ENCODE data around the gene LRRN4CL.
"Not testable (repeated sequence)": the region's sequence is repeated elsewhere in the genome, so short reads cannot be mapped to it uniquely, and the experiment has no call there.

Gene LRRN4CL

GRCh38 chr11:62676698-62677097 is 12.6 kb downstream of the LRRN4CL start:
- DNase-seq (ENCODE audit: low read depth in 2 of 2): no peak

- not testable (repeated sequence) for DNase-seq (ENCODE audit: low read depth in 2 of 2)
These were observed 13.9 kb downstream of the LRRN4CL start for GRCh38 chr11:62675415-62675814.

- no peak for DNase-seq (ENCODE audit: low read depth in 2 of 2)
These were observed 16.2 kb downstream of the LRRN4CL start for GRCh38 chr11:62673196-62673525.

GRCh38 chr11:62671608-62672389 is 17.5 kb downstream of the LRRN4CL start, which contains the start of the genes LBHD1 and UQCC3:
TSS of gene LBHD1 (minus strand) at chr11:62672267. CDS start at chr11:62670031, 2,236 bp downstream.
TSS of gene UQCC3 (plus strand) at chr11:62671673. CDS start at chr11:62671746, 73 bp downstream.
- peak; percentile 59 to 80 for DNase-seq (ENCODE audit: low read depth in 2 of 2)

- DNase-seq (ENCODE audit: low read depth in 2 of 2): no peak
These were observed 18.1 kb downstream of the LRRN4CL start for GRCh38 chr11:62671236-62671607.

- DNase-seq (ENCODE audit: low read depth in 2 of 2): no peak
These were observed 19.7 kb downstream of the LRRN4CL start for GRCh38 chr11:62669420-62670161.

GRCh38 chr11:62667460-62667859 is 21.9 kb downstream of the LRRN4CL start:
- no peak for DNase-seq (ENCODE audit: low read depth in 2 of 2)

GRCh38 chr11:62666259-62666926 is 22.9 kb downstream of the LRRN4CL start:
- no peak for DNase-seq (ENCODE audit: low read depth in 2 of 2)

GRCh38 chr11:62665599-62666258 is 23.6 kb downstream of the LRRN4CL start:
- DNase-seq (ENCODE audit: low read depth in 2 of 2): peak in 1 of 2 donors; percentile 42

- DNase-seq (ENCODE audit: low read depth in 2 of 2): peak; percentile 94 to 95
These were observed 24.2 kb downstream of the LRRN4CL start, which contains the start of the genes C11orf98 and CSKMT for GRCh38 chr11:62665075-62665598. TSS of gene C11orf98 (minus strand) at chr11:62665210. CDS start at chr11:62665169, 41 bp downstream. TSS of gene CSKMT (plus strand) at chr11:62665312. CDS start at chr11:62665880, 568 bp downstream.

- DNase-seq (ENCODE audit: low read depth in 2 of 2): no peak
These were observed 24.8 kb downstream of the LRRN4CL start for GRCh38 chr11:62664405-62665074.

- no peak for DNase-seq (ENCODE audit: low read depth in 2 of 2)
These were observed 32.4 kb downstream of the LRRN4CL start for GRCh38 chr11:62656796-62657429.

GRCh38 chr11:62654297-62654696 is 35.0 kb downstream of the LRRN4CL start:
- DNase-seq (ENCODE audit: low read depth in 2 of 2): no peak

GRCh38 chr11:62652161-62653006 is 36.9 kb downstream of the LRRN4CL start:
- DNase-seq (ENCODE audit: low read depth in 2 of 2): no peak

- DNase-seq (ENCODE audit: low read depth in 2 of 2): not testable (repeated sequence)
These were observed 39.0 kb downstream of the LRRN4CL start for GRCh38 chr11:62650283-62650682.

- no peak for DNase-seq (ENCODE audit: low read depth in 2 of 2)
These were observed 39.8 kb downstream of the LRRN4CL start for GRCh38 chr11:62649486-62649885.

GRCh38 chr11:62648967-62649364 is 40.4 kb downstream of the LRRN4CL start:
- DNase-seq (ENCODE audit: low read depth in 2 of 2): no peak

GRCh38 chr11:62648185-62648966 is 41.0 kb downstream of the LRRN4CL start:
- DNase-seq (ENCODE audit: low read depth in 2 of 2): no peak

- no peak for DNase-seq (ENCODE audit: low read depth in 2 of 2)
These were observed 41.7 kb downstream of the LRRN4CL start for GRCh38 chr11:62647609-62648005.
